ENCODE measurements around the gene CDR2L.
"Not testable (repeated sequence)": the region's sequence is repeated elsewhere in the genome, so short reads cannot be mapped to it uniquely, and the experiment has no call there.

The CDR2L gene

GRCh38 chr17:75044716-75045115 lies 57.3 kb downstream of the CDR2L start:
- DNase-seq (ENCODE audit: low read depth), result no peak

GRCh38 chr17:75045946-75046406 lies 58.5 kb downstream of the CDR2L start:
- not testable (repeated sequence) for DNase-seq (ENCODE audit: low read depth)

- peak; percentile 87 for DNase-seq (ENCODE audit: low read depth)
Measured at GRCh38 chr17:75046407-75047289, 59.2 kb downstream of the CDR2L start, which contains the start of the genes ATP5PD and KCTD2. TSS of gene ATP5PD (minus strand) at chr17:75046969. CDS start at chr17:75042650, 4,319 bp downstream. TSS of gene KCTD2 (plus strand) at chr17:75047225. CDS start at chr17:75047251, 26 bp downstream.

- no peak for DNase-seq (ENCODE audit: low read depth)
Measured at GRCh38 chr17:75047398-75048098, 60.1 kb downstream of the CDR2L start.

GRCh38 chr17:75048249-75048878 lies 60.9 kb downstream of the CDR2L start:
- no peak for DNase-seq (ENCODE audit: low read depth)

GRCh38 chr17:75049057-75049456 lies 61.6 kb downstream of the CDR2L start:
- DNase-seq (ENCODE audit: low read depth), result no peak

- no peak for DNase-seq (ENCODE audit: low read depth)
Measured at GRCh38 chr17:75049706-75050105, 62.3 kb downstream of the CDR2L start.

GRCh38 chr17:75051941-75052340 lies 64.5 kb downstream of the CDR2L start:
- no peak for DNase-seq (ENCODE audit: low read depth)

Measured in activated T-cell treated with anti-CD3 and anti-CD28 coated beads for 1 hour (primary cell).